ENCODE results near the gene PSMD4.

GRCh38 chr1:151294742-151295462, 40.4 kb downstream of the PSMD4 start:
- TF ChIP-seq CTCF (IDR thresholded peaks at IDR 0.05) = no peak
- TF ChIP-seq POLR2A (IDR thresholded peaks at IDR 0.05) = no peak
